ENCODE data around the gene CNTNAP5.

CNTNAP5 gene

GRCh38 chr2:124560592-124561112 is 535.6 kb downstream of the CNTNAP5 start:
- TF ChIP-seq MAX (IDR thresholded peaks at IDR 0.05; ENCODE audit: low read depth, low read length), result no peak
- no peak for TF ChIP-seq CTCF (IDR thresholded peaks at IDR 0.05; ENCODE audit: low read depth, low read length)
- TF ChIP-seq MYC (IDR thresholded peaks at IDR 0.05; ENCODE audit: low read depth, low read length), result no peak
- TF ChIP-seq POLR2A (IDR thresholded peaks at IDR 0.05; ENCODE audit: extremely low read depth, insufficient read length), result no peak
- H3K4me3 ChIP-seq (ENCODE audit: low read depth, low read length), result no peak overlapping the region

DNA sequence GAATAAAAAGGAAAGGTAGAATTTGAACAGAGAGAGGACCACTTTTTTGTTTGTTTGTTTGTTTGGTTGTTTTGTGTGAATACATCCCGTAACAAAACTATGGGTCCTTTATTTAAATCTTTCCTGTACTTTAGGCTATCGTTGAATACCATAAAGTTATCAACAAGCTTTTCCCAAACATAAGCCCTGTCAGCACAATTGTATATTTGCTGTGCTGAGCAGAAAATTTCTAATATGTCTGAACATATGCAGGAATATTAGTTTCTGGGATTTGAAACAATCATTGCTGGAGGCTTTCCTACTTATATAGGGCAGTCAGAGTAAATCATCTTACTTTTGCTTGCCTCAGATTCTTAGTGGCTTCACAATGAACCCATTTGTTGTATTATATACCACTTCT is 536.4 kb downstream of the CNTNAP5 start:
- DNase-seq (ENCODE audit: low read depth), result no peak
- TF ChIP-seq POLR2A (IDR thresholded peaks at IDR 0.05; ENCODE audit: extremely low read depth, insufficient read length) (no peak), MAX (IDR thresholded peaks at IDR 0.05; ENCODE audit: low read depth, low read length) (no peak), CTCF (IDR thresholded peaks at IDR 0.05; ENCODE audit: low read depth, low read length) (no peak), MYC (IDR thresholded peaks at IDR 0.05; ENCODE audit: low read depth, low read length) (no peak)
- no peak overlapping the region for H3K4me3 ChIP-seq (ENCODE audit: low read depth, low read length)

More at GRCh38 chr2:124560592-124561112, 535.6 kb downstream of the CNTNAP5 start:
- DNase-seq (ENCODE audit: low read depth), result no peak

GRCh38 chr2:124563426-124563825 is 538.3 kb downstream of the CNTNAP5 start:
- DNase-seq (ENCODE audit: low read depth), result peak; percentile 2
- TF ChIP-seq MAX (IDR thresholded peaks at IDR 0.05; ENCODE audit: low read depth, low read length), result no peak
- no peak for TF ChIP-seq CTCF (IDR thresholded peaks at IDR 0.05; ENCODE audit: low read depth, low read length)
- TF ChIP-seq MYC (IDR thresholded peaks at IDR 0.05; ENCODE audit: low read depth, low read length), result no peak
- no peak for TF ChIP-seq POLR2A (IDR thresholded peaks at IDR 0.05; ENCODE audit: extremely low read depth, insufficient read length)
- H3K4me3 ChIP-seq (ENCODE audit: low read depth, low read length), result no peak overlapping the region

DNA sequence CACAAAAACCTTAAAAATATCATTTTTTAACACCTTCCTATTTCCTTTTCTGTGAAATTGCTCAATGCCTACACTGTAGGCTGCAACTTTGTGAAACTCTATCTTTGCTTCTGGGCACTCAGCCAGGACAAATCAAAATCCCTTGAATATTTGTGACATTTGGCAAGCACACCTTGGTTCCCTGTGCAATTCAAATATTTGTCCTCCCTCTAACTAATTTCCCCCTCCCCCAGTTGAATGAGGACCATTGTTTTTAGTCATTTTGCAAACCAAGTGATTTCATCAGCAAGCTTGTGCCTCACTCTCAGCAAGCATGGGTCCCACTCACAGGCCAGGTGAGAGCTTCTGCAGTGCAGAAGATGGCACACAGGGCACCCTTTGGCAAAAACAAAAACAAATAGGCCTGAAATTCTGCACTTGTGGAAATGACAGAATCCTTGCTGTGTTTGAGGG is 541.5 kb downstream of the CNTNAP5 start:
- DNase-seq (ENCODE audit: low read depth), result no peak
- no peak overlapping the region for H3K4me3 ChIP-seq (ENCODE audit: low read depth, low read length)
- no peak for TF ChIP-seq POLR2A (IDR thresholded peaks at IDR 0.05; ENCODE audit: extremely low read depth, insufficient read length)
- TF ChIP-seq CTCF (IDR thresholded peaks at IDR 0.05; ENCODE audit: low read depth, low read length), result no peak
- TF ChIP-seq MAX (IDR thresholded peaks at IDR 0.05; ENCODE audit: low read depth, low read length), result no peak
- no peak for TF ChIP-seq MYC (IDR thresholded peaks at IDR 0.05; ENCODE audit: low read depth, low read length)

DNA sequence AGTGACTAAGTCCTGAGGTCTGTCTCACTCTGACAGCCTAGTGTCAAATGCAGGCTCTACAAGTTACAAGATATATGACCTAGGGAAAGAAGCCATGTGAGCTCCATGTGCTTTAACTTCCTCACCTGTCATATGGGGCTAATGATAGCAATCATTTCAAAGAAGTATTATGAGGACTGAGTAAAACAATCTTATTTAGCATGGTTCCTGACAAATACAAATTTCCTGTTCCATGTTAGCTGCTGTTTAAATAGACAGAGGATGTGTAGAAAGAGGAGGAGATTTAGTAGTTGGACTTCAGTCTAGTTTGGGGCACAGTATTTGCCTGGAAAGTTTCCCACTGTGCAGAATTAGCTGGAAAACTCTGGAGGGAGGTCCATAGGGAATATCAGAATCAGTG is 545.8 kb downstream of the CNTNAP5 start:
- no peak overlapping the region for H3K4me3 ChIP-seq (ENCODE audit: low read depth, low read length)
- TF ChIP-seq CTCF (IDR thresholded peaks at IDR 0.05; ENCODE audit: low read depth, low read length), result no peak
- TF ChIP-seq MYC (IDR thresholded peaks at IDR 0.05; ENCODE audit: low read depth, low read length), result no peak
- TF ChIP-seq POLR2A (IDR thresholded peaks at IDR 0.05; ENCODE audit: extremely low read depth, insufficient read length), result no peak
- no peak for TF ChIP-seq MAX (IDR thresholded peaks at IDR 0.05; ENCODE audit: low read depth, low read length)
- DNase-seq (ENCODE audit: low read depth), result no peak
